Uterus (tissue), 2 donors: ENCODE results near the gene HCN1.

ENCODE experiments used
- POLR2A ChIP-seq, 2 donors: fragments of 450-650 bp; IDR thresholded peaks; one replicate each; pipeline ENCODE4 v1.6.1; 2016; ENCODE audit warnings: antibody characterized with exemption in 2 of 2, mild to moderate bottlenecking in 1 of 2, moderate library complexity in 1 of 2
- TF ChIP-seq, protein P1 (sequence below), 4 experiments: fragments of 200-600 bp in 2 of 4; fragments of 450-650 bp in 2 of 4; sonication (generic) in 2 of 4; IDR thresholded peaks; one replicate each; pipeline ENCODE4 v1.5.1; 2016 to 2019; ENCODE audit warnings: antibody characterized with exemption in 4 of 4, mild to moderate bottlenecking in 2 of 4, moderate library complexity in 1 of 4

GRCh38 chr5:45382583-45382982 lies 313.6 kb downstream of the HCN1 start:
- TF ChIP-seq, protein P1, sequence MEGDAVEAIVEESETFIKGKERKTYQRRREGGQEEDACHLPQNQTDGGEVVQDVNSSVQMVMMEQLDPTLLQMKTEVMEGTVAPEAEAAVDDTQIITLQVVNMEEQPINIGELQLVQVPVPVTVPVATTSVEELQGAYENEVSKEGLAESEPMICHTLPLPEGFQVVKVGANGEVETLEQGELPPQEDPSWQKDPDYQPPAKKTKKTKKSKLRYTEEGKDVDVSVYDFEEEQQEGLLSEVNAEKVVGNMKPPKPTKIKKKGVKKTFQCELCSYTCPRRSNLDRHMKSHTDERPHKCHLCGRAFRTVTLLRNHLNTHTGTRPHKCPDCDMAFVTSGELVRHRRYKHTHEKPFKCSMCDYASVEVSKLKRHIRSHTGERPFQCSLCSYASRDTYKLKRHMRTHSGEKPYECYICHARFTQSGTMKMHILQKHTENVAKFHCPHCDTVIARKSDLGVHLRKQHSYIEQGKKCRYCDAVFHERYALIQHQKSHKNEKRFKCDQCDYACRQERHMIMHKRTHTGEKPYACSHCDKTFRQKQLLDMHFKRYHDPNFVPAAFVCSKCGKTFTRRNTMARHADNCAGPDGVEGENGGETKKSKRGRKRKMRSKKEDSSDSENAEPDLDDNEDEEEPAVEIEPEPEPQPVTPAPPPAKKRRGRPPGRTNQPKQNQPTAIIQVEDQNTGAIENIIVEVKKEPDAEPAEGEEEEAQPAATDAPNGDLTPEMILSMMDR (IDR thresholded peaks at IDR 0.05): no peak
- no peak for TF ChIP-seq POLR2A (IDR thresholded peaks at IDR 0.05)
